K562 (cell line): Measurements from ENCODE around the gene AFF3. TPM values are rescaled to one million over a fixed set of nuclear protein-coding genes. Genes with fewer than 3 reads are reported as not detected.

ENCODE experiments used
- ATAC-seq: fragments of 200-7000 bp; cut with Tn5 transposase; 3 replicates; pipeline ENCODE4 v1.9.1; 2020; ENCODE audit warnings: moderate library complexity
- BruUV-seq: library from RNA; stranded (reverse); fragments of 400-500 nt; replicated peaks from 2 replicates; lab custom pipeline; 2021; lab: Mats Ljungman, UMichigan
- CTCF ChIA-PET: fragments of 300-600 bp; formaldehyde crosslinking; extraction: SDS; loops from one replicate; lab custom pipeline; 2021; ENCODE audit warnings: low intra/inter-chr PET ratio; lab: Yijun Ruan, JAX
- POLR2A ChIA-PET: fragments of 300-600, 350-650 bp; sonication (Branson Sonifier 250); formaldehyde crosslinking; extraction: SDS; loops from one replicate; lab custom pipeline; 2021; ENCODE audit warnings: antibody characterized with exemption, inconsistent platforms; lab: Yijun Ruan, JAX
- DNase-seq, 4 experiments: peaks; one replicate each; pipeline versions ENCODE4 v3.0.0 to v3.0.0-alpha.2; 2011 to 2018; ENCODE audit warnings: low spot score in 3 of 4, mixed read lengths in 3 of 4; ENCODE audit errors: extremely low read depth in 1 of 4
- FAIRE-seq: peaks from 2 replicates; lab custom pipeline; 2011; peaks lifted over from hg19 to GRCh38; lab: Jason Lieb, UNC
- H2AFZ ChIP-seq: 2 replicates; pipeline ENCODE4 v1.6.0; 2011; ENCODE audit warnings: low read depth, low read length, control low read depth, inconsistent platforms
- H3K27ac ChIP-seq: fragments of 200-600 bp; 3 replicates; pipeline ENCODE4 v1.8.0; 2011; ENCODE audit warnings: low read depth, mild to moderate bottlenecking, control low read depth, inconsistent platforms, low read length, moderate library complexity, mixed read lengths; ENCODE audit errors: extremely low read depth
- H3K27me3 ChIP-seq, 2 experiments: fragments of 300-600 bp in 1 of 2; 2 replicates in 1 of 2; 3 replicates in 1 of 2; pipeline versions ENCODE4 v1.6.0 to v1.8.0; 2011; ENCODE audit warnings: inconsistent platforms in 2 of 2, low read length in 2 of 2, mild to moderate bottlenecking in 1 of 2, mixed read lengths in 1 of 2, moderate library complexity in 1 of 2; ENCODE audit not compliant: control insufficient read depth in 2 of 2, insufficient read depth in 2 of 2
- H3K36me3 ChIP-seq: fragments of 300-600 bp; 3 replicates; pipeline ENCODE4 v1.8.0; 2011; ENCODE audit warnings: mild to moderate bottlenecking, low read length, inconsistent platforms; ENCODE audit not compliant: control insufficient read depth, insufficient read depth
- H3K4me1 ChIP-seq, 2 experiments: fragments of 200-600 bp in 1 of 2; replicated peaks in 1 of 2; 2 replicates in 1 of 2; 3 replicates in 1 of 2; pipeline versions ENCODE4 v1.5.1 to v1.8.0; 2011; ENCODE audit warnings: inconsistent platforms in 2 of 2, low read length in 2 of 2, mild to moderate bottlenecking in 1 of 2, mixed read lengths in 1 of 2, moderate library complexity in 1 of 2; ENCODE audit not compliant: control insufficient read depth in 2 of 2, insufficient read depth in 2 of 2
- H3K4me2 ChIP-seq: 2 replicates; pipeline ENCODE4 v1.6.1; 2011; ENCODE audit warnings: low read length, control low read depth, inconsistent platforms, mixed read lengths; ENCODE audit not compliant: insufficient read depth
- H3K4me3 ChIP-seq: fragments of 200-600 bp; sonication (generic), shearing (Covaris generic); 2 replicates; pipeline ENCODE4 v1.5.1; 2016; ENCODE audit warnings: control low read depth, inconsistent platforms
- H3K79me2 ChIP-seq: fragments of 200-600 bp; 3 replicates; pipeline ENCODE4 v1.8.0; 2011; ENCODE audit warnings: low read length, inconsistent platforms; ENCODE audit not compliant: control insufficient read depth, insufficient read depth
- H3K9ac ChIP-seq, 2 experiments: 2 replicates each; pipeline versions ENCODE4 v1.6.0 to v1.6.1; 2011; ENCODE audit warnings: low read depth in 2 of 2, low read length in 2 of 2, control low read depth in 1 of 2, inconsistent platforms in 1 of 2, mild to moderate bottlenecking in 1 of 2, mixed read lengths in 1 of 2; ENCODE audit not compliant: insufficient read depth in 1 of 2
- H3K9me1 ChIP-seq: one replicate; pipeline ENCODE4 v1.6.0; 2011; ENCODE audit warnings: inconsistent platforms, mild to moderate bottlenecking, low read length, moderate library complexity; ENCODE audit not compliant: control insufficient read depth, insufficient read depth
- H3K9me3 ChIP-seq: replicated peaks from 2 replicates; pipeline ENCODE4 v1.5.1; 2011; ENCODE audit warnings: low read depth, low read length, inconsistent platforms; ENCODE audit not compliant: control insufficient read depth, insufficient read depth
- H4K20me1 ChIP-seq: replicated peaks from 2 replicates; pipeline ENCODE4 v1.6.1; 2011; ENCODE audit warnings: low read length, inconsistent platforms, mixed read lengths; ENCODE audit not compliant: control insufficient read depth, insufficient read depth
- BCL6 ChIP-seq: fragments of 250-450 bp; sonication (Bioruptor Pico); IDR thresholded peaks from 2 replicates; pipeline ENCODE4 v1.4.0; 2020
- CLOCK ChIP-seq: fragments of 250-450 bp; sonication (Bioruptor Pico); IDR thresholded peaks from 2 replicates; pipeline ENCODE4 v1.4.0; 2020; ENCODE audit warnings: mild to moderate bottlenecking, moderate library complexity, borderline replicate concordance
- HNRNPLL ChIP-seq: fragments of 200-400 bp; formaldehyde crosslinking; IDR thresholded peaks from 2 replicates; pipeline ENCODE4 v1.6.1; 2017; ENCODE audit warnings: low read length, low read depth, mild to moderate bottlenecking; ENCODE audit not compliant: poor library complexity, severe bottlenecking
- KHSRP ChIP-seq: fragments of 450-650 bp; IDR thresholded peaks from 2 replicates; pipeline ENCODE4 v1.6.1; 2017
- SAP30 ChIP-seq: fragments of 200-600 bp; sonication (generic); IDR thresholded peaks from 2 replicates; pipeline ENCODE4 v1.6.1; 2012; ENCODE audit warnings: borderline replicate concordance, low read depth, mild to moderate bottlenecking, moderate library complexity, low read length, control low read depth, inconsistent platforms; ENCODE audit not compliant: insufficient read depth, poor library complexity, severe bottlenecking
- ZBTB11 ChIP-seq, 3 experiments: fragments of 200-800 bp in 1 of 3; fragments of 250-450 bp in 1 of 3; fragments of 450-650 bp in 1 of 3; sonication (Bioruptor Pico) in 1 of 3; sonication (Bioruptor generic) in 1 of 3; formaldehyde crosslinking in 1 of 3; IDR thresholded peaks; 2 replicates each; pipeline versions ENCODE4 v1.6.1 to v1.8.0; 2016 to 2022; ENCODE audit warnings: mild to moderate bottlenecking in 2 of 3, missing genetic modification characterization in 2 of 3, missing compliant biosample characterization in 1 of 3, moderate library complexity in 1 of 3
- ZNF354B ChIP-seq: fragments of 250-450 bp; sonication (Bioruptor Pico); IDR thresholded peaks from 2 replicates; pipeline ENCODE4 v1.4.0; 2020
- ZNF639 ChIP-seq, 2 experiments: fragments of 200-800 bp in 1 of 2; sonication (Bioruptor generic) in 1 of 2; sonication (generic) in 1 of 2; formaldehyde crosslinking in 1 of 2; IDR thresholded peaks in 1 of 2; conservative IDR thresholded peaks in 1 of 2; 2 replicates each; pipeline versions ENCODE4 v1.5.0 to v1.6.1; 2016 to 2020; ENCODE audit warnings: missing compliant biosample characterization in 1 of 2, missing genetic modification characterization in 1 of 2, missing genetic modification reagents in 1 of 2
- WGBS: fragments of 100-300 bp; shearing (Covaris generic); methylation state at CpG from one replicate; pipeline ENCODE4 v1.1.6; 2016; ENCODE audit warnings: low coverage, mixed read lengths; ENCODE audit not compliant: insufficient coverage; ENCODE audit errors: missing lambda C conversion rate; 5-methylcytosine and 5-hydroxymethylcytosine counted together
- in situ Hi-C: fragments of 300-500 bp; cut with MboI; formaldehyde crosslinking; loops from 4 replicates; pipeline ENCODE4 v1.15.0; 2018; ENCODE audit warnings: inconsistent platforms, mixed read lengths
- intact Hi-C: fragments of 100-400 bp; cut with micrococcal nuclease; formaldehyde crosslinking; loops from 2 replicates; pipeline ENCODE4 v1.14.2; 2022
- polyA plus RNA-seq, 8 experiments: library from polyadenylated mRNA; depleted of rRNA in 4 of 8; stranded (reverse) in 5 of 8; unstranded in 3 of 8; fragments of >200 nt; fragmentation: Nextera tagmentation in 2 of 8; fragmentation: Illumina TruSeq in 1 of 8; extraction: Ambion mirVana in 2 of 8; extraction: Trizol in 1 of 8; gene quantifications; 2 replicates each; pipeline versions ENCODE4 v1.2.1 to v1.2.3, GENCODE V29; 2011 to 2014; ENCODE audit warnings: inconsistent platforms in 1 of 8, missing spikeins in 1 of 8
- total RNA-seq, 7 experiments: library from RNA; depleted of rRNA in 6 of 7; stranded (reverse); fragments of >200 nt in 6 of 7; fragmentation: Illumina TruSeq in 2 of 7; extraction: Trizol in 2 of 7; gene quantifications; 2 replicates each; pipeline versions ENCODE4 v1.2.1 to v1.2.3, GENCODE V29; 2011 to 2021; ENCODE audit warnings: low replicate concordance in 1 of 7
- TF ChIP-seq, protein P1 (sequence below): fragments of 250-450 bp; sonication (Bioruptor Pico); IDR thresholded peaks from 2 replicates; pipeline ENCODE4 v1.5.0; 2020; ENCODE audit warnings: mild to moderate bottlenecking, borderline replicate concordance

The AFF3 gene
- total and polyA plus RNA-seq, 9 of the 15 experiments (the other 6 are each of a cell fraction or from before 2014, with no cell fraction given): 0.02 to 0.11 TPM; not detected in 7

GRCh38 chr2:99822474-99823207 is 319.7 kb downstream of the AFF3 start:
- intact Hi-C loops (loop anchor here (10.0 kb wide), 1 partner anchor 422 kb away; no protein-coding TSS in a partner anchor), in situ Hi-C loops (loop anchor here (25.0 kb wide), 1 partner anchor 260 kb away; no protein-coding TSS in a partner anchor)
- H2AFZ ChIP-seq: no peak overlapping the region
- 0% methylated on average over 9 of the region's 9 CpGs for WGBS
- peaks cover 15 to 35% of the 10 kb centered on the region in 2 experiments; a peak in 4 of 5 replicates for H3K27me3 ChIP-seq
- POLR2A ChIA-PET: no interaction called here
- H3K4me1 ChIP-seq: no peaks in the 10 kb centered on the region
- CTCF ChIA-PET: no interaction called here
- no peak overlapping the region for H3K9ac ChIP-seq
- no peaks in the 10 kb centered on the region for H3K9me3 ChIP-seq
- ATAC-seq (no peak), FAIRE-seq (no peak), DNase-seq (no peak)
- no peak overlapping the region for H3K27ac ChIP-seq
- no peak overlapping the region for H3K4me2 ChIP-seq
- no TSS peak for BruUV-seq
- no peak overlapping the region for H3K4me3 ChIP-seq
- no peaks in the 10 kb centered on the region for H4K20me1 ChIP-seq
- no peaks in the 10 kb centered on the region for H3K79me2 ChIP-seq
- H3K9me1 ChIP-seq: no peaks in the 10 kb centered on the region
- H3K36me3 ChIP-seq: no peaks in the 10 kb centered on the region
- TF ChIP-seq SAP30 (no peak), ZNF639 (CRISPR knock-in tag; conservative IDR thresholded peaks at IDR 0.05 in 1 of 2, IDR thresholded peaks at IDR 0.05 in 1 of 2) (no peak), BCL6 (CRISPR knock-in tag) (no peak), ZBTB11 (CRISPR knock-in tag; IDR thresholded peaks at IDR 0.05) (no peak), ZNF354B (CRISPR knock-in tag) (no peak), CLOCK (CRISPR knock-in tag) (no peak), KHSRP (no peak), HNRNPLL (no peak)
- TF ChIP-seq, protein P1, sequence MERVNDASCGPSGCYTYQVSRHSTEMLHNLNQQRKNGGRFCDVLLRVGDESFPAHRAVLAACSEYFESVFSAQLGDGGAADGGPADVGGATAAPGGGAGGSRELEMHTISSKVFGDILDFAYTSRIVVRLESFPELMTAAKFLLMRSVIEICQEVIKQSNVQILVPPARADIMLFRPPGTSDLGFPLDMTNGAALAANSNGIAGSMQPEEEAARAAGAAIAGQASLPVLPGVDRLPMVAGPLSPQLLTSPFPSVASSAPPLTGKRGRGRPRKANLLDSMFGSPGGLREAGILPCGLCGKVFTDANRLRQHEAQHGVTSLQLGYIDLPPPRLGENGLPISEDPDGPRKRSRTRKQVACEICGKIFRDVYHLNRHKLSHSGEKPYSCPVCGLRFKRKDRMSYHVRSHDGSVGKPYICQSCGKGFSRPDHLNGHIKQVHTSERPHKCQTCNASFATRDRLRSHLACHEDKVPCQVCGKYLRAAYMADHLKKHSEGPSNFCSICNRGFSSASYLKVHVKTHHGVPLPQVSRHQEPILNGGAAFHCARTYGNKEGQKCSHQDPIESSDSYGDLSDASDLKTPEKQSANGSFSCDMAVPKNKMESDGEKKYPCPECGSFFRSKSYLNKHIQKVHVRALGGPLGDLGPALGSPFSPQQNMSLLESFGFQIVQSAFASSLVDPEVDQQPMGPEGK (CRISPR knock-in tag): no peak
